Upper lobe of right lung (tissue), 1 donor: Measurements from ENCODE around the gene ESRRG. TPM values are rescaled to one million over a fixed set of nuclear protein-coding genes. Genes with fewer than 3 reads are reported as not detected.

ENCODE experiments used
- ATAC-seq: fragments of 200-7000 bp; cut with Tn5 transposase; one replicate; pipeline ENCODE4 v1.9.1; 2020; ENCODE audit warnings: mild to moderate bottlenecking, moderate library complexity
- DNase-seq: peaks from one replicate; pipeline ENCODE4 v3.0.0-alpha.2; 2020
- H3K27ac ChIP-seq: fragments of 200-600 bp; one replicate; pipeline ENCODE4 v1.8.0; 2022
- H3K27me3 ChIP-seq: fragments of 200-600 bp; one replicate; pipeline ENCODE4 v1.8.0; 2022; ENCODE audit warnings: mild to moderate bottlenecking
- H3K36me3 ChIP-seq: fragments of 200-600 bp; one replicate; pipeline ENCODE4 v1.8.0; 2022
- H3K4me1 ChIP-seq: fragments of 200-600 bp; one replicate; pipeline ENCODE4 v1.8.0; 2022
- H3K4me3 ChIP-seq: fragments of 200-600 bp; one replicate; pipeline ENCODE4 v1.8.0; 2022; ENCODE audit warnings: mild to moderate bottlenecking
- H3K9me3 ChIP-seq: fragments of 200-600 bp; one replicate; pipeline ENCODE4 v1.8.0; 2022
- CTCF ChIP-seq: fragments of 200-600 bp; IDR thresholded peaks from one replicate; pipeline ENCODE4 v1.8.0; 2022; ENCODE audit warnings: antibody characterized with exemption
- intact Hi-C: fragments of 100-400 bp; cut with DNase I; formaldehyde crosslinking; loops from one replicate; pipeline ENCODE4 v1.11.0; 2022
- total RNA-seq: library from RNA; stranded (reverse); fragmentation: NEBNext Ultra II Directional; extraction: Animal tissue kit (Norgen Biotek cat#: 25700); gene quantifications from one replicate; pipeline ENCODE4 v1.2.1, GENCODE V29; 2021
- donor health status: DM: no; HTN: yes; CAD: no; lungs with severe emphysema.

Gene ESRRG
- total RNA-seq, 1 donor from 2014 or later = 0.29 TPM

- ATAC-seq (no peak), DNase-seq (no peak)
Observed at GRCh38 chr1:216464489-216464888, 258.7 kb downstream of the ESRRG start.

DNA sequence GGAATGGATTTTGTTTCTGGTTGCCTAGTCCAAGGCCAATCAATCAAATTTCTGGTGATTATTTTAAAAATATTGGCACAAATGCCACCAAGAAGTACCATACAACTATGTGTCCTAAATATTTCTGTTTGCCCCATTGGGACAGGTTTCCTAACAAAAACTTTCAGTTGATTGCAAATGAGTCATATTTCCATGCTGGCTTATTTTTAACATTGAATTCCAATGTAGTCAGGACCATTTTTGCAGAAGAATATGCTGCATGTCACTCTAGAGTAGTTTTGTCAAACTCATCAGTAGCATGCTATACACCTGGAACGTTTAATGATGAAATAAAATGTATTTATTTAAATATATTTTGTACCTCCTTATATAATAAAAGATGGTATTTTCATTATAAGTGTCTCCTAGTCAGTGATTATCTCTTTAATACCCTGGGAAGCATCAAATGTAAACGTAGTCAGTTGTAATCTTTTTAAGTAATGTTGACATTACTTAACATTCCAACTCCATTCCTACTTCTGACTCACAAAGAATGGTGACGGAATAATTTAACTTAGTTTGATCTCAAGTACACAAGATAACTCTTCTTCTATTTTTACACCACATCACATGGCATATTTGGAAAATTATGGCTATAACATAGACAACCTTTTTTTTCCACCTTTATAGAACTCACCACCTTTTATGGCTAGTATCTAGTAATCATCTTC, 261.0 kb downstream of the ESRRG start:
- no peak for TF ChIP-seq CTCF
- DNase-seq = no peak
- ATAC-seq = no peak
- intact Hi-C loops = no loop called here
- Histone ChIP-seq H3K9me3 (no peaks in the 10 kb centered on the region), H3K4me3 (no peak overlapping the region), H3K4me1 (no peaks in the 10 kb centered on the region), H3K27ac (no peak overlapping the region), H3K36me3 (no peaks in the 10 kb centered on the region), H3K27me3 (no peaks in the 10 kb centered on the region)

More at GRCh38 chr1:216464489-216464888, 258.7 kb downstream of the ESRRG start:
- Histone ChIP-seq H3K36me3 (no peaks in the 10 kb centered on the region), H3K27me3 (no peaks in the 10 kb centered on the region), H3K4me1 (no peaks in the 10 kb centered on the region), H3K9me3 (no peaks in the 10 kb centered on the region), H3K27ac (no peak overlapping the region), H3K4me3 (no peak overlapping the region)
- intact Hi-C loops = no loop called here
- TF ChIP-seq CTCF = no peak

DNA sequence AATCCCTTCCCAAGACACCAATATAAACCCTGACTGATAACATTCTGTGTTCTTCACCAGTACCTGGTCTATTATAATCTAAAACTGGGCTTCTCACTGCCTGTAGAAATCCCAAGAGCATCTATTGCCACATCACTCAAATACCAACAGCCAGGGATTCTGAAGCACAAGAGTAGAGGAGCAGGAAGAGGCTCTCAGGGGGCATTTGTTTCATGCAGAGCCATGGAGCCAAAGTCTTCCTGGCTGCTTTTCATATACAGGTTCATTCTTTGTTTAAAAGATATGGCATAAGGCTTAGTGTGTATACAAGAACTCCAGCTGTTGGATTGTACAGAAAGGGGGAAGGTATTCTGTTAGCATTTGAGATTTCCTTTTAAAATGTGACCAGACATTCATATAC, 261.8 kb downstream of the ESRRG start:
- TF ChIP-seq CTCF = no peak
- H3K36me3 ChIP-seq = no peaks in the 10 kb centered on the region
- no peaks in the 10 kb centered on the region for H3K4me1 ChIP-seq
- no peak for DNase-seq
- intact Hi-C loops = no loop called here
- no peak overlapping the region for H3K27ac ChIP-seq
- no peaks in the 10 kb centered on the region for H3K9me3 ChIP-seq
- no peak for ATAC-seq
- no peak overlapping the region for H3K4me3 ChIP-seq
- no peaks in the 10 kb centered on the region for H3K27me3 ChIP-seq

DNA sequence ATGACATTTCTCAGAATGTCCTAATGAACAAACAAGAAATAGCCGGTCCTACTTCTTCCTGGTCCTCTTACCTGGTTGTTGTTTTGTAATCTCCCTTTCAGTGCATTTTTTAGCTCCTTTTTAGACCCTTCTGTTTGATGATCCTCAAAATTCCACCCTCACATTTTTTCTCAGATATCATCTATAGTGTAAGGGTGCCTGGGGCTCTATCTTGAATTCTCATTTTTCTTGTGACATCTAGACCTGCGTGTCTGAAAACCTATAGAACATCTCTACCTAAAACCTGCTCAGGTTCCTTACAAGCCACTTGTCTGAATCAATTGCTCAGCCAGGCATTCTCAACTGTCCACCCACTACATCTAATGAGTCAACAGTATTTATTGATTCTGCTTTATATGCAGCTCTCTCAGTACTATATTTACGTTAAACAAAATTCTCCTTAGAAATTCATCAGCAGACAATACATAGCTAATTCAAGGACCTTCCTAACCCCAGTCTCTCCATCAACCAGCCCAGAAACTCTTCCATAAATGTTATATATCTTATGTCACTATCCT, 263.5 kb downstream of the ESRRG start:
- no peaks in the 10 kb centered on the region for H3K9me3 ChIP-seq
- H3K27ac ChIP-seq = no peak overlapping the region
- DNase-seq (no peak), ATAC-seq (no peak)
- no peaks in the 10 kb centered on the region for H3K27me3 ChIP-seq
- no peaks in the 10 kb centered on the region for H3K36me3 ChIP-seq
- no peak for TF ChIP-seq CTCF
- no peak overlapping the region for H3K4me3 ChIP-seq
- no peaks in the 10 kb centered on the region for H3K4me1 ChIP-seq
- intact Hi-C loops = no loop called here

DNA sequence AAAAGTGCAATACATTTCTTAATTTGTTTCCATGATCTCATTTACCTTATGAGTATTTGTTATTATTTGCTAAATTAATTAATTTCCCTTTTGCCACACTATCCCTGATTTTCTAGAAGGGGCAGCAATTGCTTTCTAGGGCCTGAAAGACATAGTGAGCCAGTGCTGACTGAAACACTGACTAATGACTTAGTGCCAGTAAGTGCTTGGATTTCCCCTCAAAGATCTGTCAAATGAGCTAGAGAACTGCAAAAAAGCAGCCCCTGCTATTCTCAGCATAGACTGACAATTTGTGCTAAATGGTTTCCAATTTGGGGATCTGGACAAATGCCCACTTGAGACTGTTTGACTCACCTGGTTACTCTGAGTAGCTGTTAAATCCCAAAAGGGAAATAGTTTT, 264.4 kb downstream of the ESRRG start:
- TF ChIP-seq CTCF = no peak
- Histone ChIP-seq H3K27me3 (no peaks in the 10 kb centered on the region), H3K4me3 (no peak overlapping the region), H3K27ac (no peak overlapping the region), H3K9me3 (no peaks in the 10 kb centered on the region), H3K36me3 (no peaks in the 10 kb centered on the region), H3K4me1 (no peaks in the 10 kb centered on the region)
- intact Hi-C loops = no loop called here
- no peak for ATAC-seq
- no peak for DNase-seq
